Astrocyte of the spinal cord (primary cell): ENCODE measurements around the gene ADCY3.

Experiments
- DNase-seq: peaks from one replicate; pipeline ENCODE4 v3.0.0; 2011; ENCODE audit warnings: low read depth, low spot score
- H3K4me3 ChIP-seq: 2 replicates; pipeline ENCODE4 v1.5.1; 2011; ENCODE audit warnings: low read depth, mild to moderate bottlenecking, low read length, moderate library complexity
- in situ Hi-C: cut with HindIII; loops from 2 replicates; pipeline ENCODE4 v1.10.0; 2017; ENCODE audit warnings: low sequenced_read_pairs
- TF ChIP-seq, protein P1 (sequence below): IDR thresholded peaks from 2 replicates; pipeline ENCODE4 v1.5.1; 2012; ENCODE audit warnings: low read depth, mild to moderate bottlenecking, low read length, inconsistent platforms

The ADCY3 gene

DNA sequence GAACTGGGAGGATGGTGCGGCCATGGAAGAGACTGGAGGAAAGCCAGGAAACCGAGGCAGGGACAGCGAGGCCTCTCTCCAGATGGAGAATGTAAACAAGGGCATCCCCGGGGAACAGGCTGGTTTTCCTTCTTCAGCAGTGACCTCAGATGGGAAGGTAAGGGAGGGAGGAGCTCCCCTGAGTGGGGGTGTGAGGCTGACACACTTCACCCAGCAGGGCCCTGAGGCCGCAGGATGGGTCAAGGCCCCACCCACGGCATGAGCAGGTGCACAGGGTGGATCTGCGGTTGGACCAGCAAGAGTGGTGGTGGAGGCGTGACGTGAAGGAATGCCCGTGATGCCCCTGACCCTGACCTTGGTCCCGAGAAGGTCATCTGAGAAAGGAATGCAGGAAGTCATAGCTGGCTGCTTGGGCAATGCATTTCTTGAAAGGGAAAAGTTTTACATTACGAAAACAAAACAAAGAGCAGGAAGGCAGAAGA, 48.1 kb downstream of the ADCY3 start:
- TF ChIP-seq, protein P1, sequence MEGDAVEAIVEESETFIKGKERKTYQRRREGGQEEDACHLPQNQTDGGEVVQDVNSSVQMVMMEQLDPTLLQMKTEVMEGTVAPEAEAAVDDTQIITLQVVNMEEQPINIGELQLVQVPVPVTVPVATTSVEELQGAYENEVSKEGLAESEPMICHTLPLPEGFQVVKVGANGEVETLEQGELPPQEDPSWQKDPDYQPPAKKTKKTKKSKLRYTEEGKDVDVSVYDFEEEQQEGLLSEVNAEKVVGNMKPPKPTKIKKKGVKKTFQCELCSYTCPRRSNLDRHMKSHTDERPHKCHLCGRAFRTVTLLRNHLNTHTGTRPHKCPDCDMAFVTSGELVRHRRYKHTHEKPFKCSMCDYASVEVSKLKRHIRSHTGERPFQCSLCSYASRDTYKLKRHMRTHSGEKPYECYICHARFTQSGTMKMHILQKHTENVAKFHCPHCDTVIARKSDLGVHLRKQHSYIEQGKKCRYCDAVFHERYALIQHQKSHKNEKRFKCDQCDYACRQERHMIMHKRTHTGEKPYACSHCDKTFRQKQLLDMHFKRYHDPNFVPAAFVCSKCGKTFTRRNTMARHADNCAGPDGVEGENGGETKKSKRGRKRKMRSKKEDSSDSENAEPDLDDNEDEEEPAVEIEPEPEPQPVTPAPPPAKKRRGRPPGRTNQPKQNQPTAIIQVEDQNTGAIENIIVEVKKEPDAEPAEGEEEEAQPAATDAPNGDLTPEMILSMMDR = no peak
- in situ Hi-C loops = no loop called here
- H3K4me3 ChIP-seq = no peak overlapping the region
- DNase-seq = peak; percentile 28

DNA sequence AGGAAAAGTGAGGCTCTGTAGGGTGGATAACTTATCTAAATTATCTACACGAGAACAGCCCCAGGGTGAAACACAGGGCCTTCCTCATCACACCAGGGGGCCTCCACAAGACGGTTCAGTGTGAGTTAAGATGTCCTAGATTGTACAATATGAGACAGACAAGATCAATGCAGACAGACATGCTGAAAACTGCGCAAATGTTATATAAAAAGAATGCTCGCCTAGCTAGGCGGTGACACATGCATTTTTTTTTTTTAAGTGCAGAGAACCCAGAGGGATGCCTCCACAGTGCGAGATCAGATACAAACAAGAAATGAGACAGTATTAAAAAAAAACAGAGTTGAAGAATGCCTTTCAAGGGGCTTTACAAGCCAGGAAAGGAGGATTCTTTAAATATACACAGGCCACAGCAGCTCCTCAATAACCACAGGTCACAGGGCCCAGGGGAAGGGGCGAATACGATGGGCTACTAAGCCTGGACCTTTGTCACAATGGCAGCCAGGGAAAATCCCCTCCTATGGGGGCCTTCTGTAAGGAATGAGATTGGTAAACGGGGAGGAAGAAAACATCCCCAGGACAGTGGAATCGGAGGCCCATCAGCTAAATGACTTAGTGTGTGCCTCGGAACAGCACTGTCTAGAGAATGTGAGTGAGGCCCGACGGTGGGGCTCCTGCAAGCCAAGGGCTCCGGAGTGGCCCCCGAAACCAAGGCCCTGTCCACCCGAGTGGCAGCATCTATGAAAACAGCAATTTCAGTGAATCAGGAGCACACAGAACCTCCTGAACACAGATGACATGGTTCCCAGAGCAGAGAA, 48.9 kb downstream of the ADCY3 start:
- in situ Hi-C loops = no loop called here
- TF ChIP-seq, protein P1 = no peak
- no peak for DNase-seq
- no peak overlapping the region for H3K4me3 ChIP-seq

DNA sequence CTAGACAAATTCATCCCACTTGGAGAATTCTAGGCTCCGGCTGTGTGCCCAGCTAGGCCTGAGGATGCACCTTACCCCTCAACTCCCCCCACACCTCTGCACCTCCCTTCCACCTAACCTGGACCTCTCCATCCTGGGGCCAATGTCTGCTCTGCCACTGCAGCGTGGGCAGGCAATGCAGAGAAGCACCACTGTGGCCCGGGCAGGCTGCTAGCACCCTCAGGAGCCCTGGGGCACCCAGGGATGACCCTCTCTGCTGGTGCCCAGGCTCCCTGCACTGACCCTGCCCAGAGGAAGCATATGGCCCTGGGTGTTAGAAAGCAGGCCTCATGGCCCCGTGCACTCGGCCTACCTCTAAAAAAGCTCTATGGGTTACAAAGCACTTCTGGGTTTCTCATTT, 49.6 kb downstream of the ADCY3 start:
- TF ChIP-seq, protein P1 = no peak
- H3K4me3 ChIP-seq = no peak overlapping the region
- DNase-seq = no peak
- in situ Hi-C loops = no loop called here

DNA sequence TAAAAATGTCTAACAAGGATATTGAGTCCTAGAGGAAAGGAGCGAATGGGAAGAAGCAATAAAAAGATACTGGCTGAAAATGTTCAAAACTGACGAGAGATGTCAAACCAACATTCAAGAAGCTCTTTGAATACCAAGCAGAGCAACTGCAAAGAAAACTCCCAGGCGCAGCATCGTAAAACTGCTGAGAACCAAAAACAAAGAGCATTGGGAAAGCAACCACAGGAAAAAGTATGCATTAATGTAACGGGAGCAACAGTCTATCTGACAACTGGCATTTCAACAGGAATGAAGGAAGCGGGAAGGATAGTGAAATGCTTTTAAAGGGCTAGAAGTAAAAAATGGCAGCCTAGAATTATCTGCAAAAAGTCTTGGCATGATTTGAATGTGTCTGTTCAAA, 53.1 kb downstream of the ADCY3 start:
- H3K4me3 ChIP-seq = no peak overlapping the region
- in situ Hi-C loops = no loop called here
- no peak for DNase-seq
- TF ChIP-seq, protein P1 = no peak

DNA sequence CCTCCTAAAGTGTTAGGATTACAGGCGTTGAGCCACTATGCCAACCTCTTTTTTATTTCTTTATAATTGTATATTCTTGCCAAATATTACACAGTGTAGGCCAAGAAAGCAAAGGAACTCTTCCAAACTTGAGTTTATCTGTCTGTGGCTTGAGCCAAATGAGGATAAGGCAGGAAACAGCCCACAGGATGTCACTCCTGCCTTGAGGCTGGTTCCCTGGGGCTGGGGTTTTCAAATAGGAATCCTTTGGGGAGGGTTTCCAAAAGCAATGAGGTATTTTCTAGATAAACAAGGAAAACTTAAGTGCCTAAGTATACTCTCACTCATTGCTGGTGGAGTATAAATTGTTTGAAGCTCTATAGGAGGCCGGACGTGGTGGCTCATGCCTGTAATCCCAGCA, 56.4 kb downstream of the ADCY3 start:
- TF ChIP-seq, protein P1 = no peak
- in situ Hi-C loops = no loop called here
- DNase-seq = peak; percentile 59
- H3K4me3 ChIP-seq = no peak overlapping the region

DNA sequence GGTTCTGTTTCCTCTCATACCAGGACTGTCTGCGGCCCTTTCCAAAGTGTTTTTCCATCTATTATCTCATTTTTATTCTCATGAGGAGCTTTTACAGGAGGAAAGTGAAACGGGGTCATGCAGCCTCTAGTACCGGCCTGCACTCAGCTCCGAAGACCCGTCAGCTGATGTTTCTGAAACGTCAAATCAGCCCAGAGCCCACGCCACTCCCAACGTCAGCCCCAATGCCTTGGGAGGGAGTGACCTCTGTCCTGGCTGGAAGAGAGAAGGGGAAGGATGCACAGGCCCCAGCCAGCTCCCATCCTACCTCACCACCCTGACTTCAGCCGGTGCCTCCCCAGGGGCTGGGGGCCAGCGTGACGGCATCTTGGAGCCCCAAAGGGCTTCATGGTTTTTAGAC, 58.5 kb downstream of the ADCY3 start:
- TF ChIP-seq, protein P1 = no peak

More for the DNA sequence above, 58.5 kb downstream of the ADCY3 start:
- in situ Hi-C loops = no loop called here
- H3K4me3 ChIP-seq = no peak overlapping the region
- no peak for DNase-seq
